HUES64 (cell line): ENCODE measurements around the gene AIG1.
"Not testable (repeated sequence)": the region's sequence is repeated elsewhere in the genome, so short reads cannot be mapped to it uniquely, and the experiment has no call there.

Experiments
- H3K27ac ChIP-seq: 2 replicates; pipeline ENCODE4 v1.7.0; 2013; ENCODE audit warnings: low read depth, low read length, inconsistent platforms
- H3K27me3 ChIP-seq: 2 replicates; pipeline ENCODE4 v1.6.1; 2013; ENCODE audit warnings: mild to moderate bottlenecking, low read length; ENCODE audit not compliant: insufficient read depth
- H3K36me3 ChIP-seq: 2 replicates; pipeline ENCODE4 v1.6.1; 2013; ENCODE audit warnings: mild to moderate bottlenecking, low read length; ENCODE audit not compliant: insufficient read depth
- H3K4me1 ChIP-seq: 2 replicates; pipeline ENCODE4 v1.6.1; 2013; ENCODE audit warnings: mild to moderate bottlenecking, low read length, moderate library complexity; ENCODE audit not compliant: insufficient read depth
- H3K4me3 ChIP-seq: 2 replicates; pipeline ENCODE4 v1.5.1; 2013; ENCODE audit warnings: mild to moderate bottlenecking, low read length, moderate library complexity
- H3K9ac ChIP-seq: 2 replicates; pipeline ENCODE4 v1.6.1; 2013; ENCODE audit warnings: mild to moderate bottlenecking, low read depth, low read length
- H3K9me3 ChIP-seq: 2 replicates; pipeline ENCODE4 v1.6.1; 2013; ENCODE audit warnings: low read depth, low read length; ENCODE audit not compliant: insufficient read depth
- WGBS: fragments of 150-250, 120-280 bp; methylation state at CpG from one replicate; pipeline ENCODE4 v1.1.7; 2013; ENCODE audit warnings: missing lambda C conversion rate; 5-methylcytosine and 5-hydroxymethylcytosine counted together

AIG1 gene

GRCh38 chr6:143301188-143301587, 240.5 kb downstream of the AIG1 start:
- H3K27ac ChIP-seq: no peak overlapping the region
- no peak overlapping the region for H3K4me3 ChIP-seq
- H3K9me3 ChIP-seq: no peaks in the 10 kb centered on the region
- no peaks in the 10 kb centered on the region for H3K27me3 ChIP-seq
- WGBS: 66% methylated on average over 4 of the region's 4 CpGs
- H3K36me3 ChIP-seq: no peaks in the 10 kb centered on the region
- no peak overlapping the region for H3K9ac ChIP-seq
- no peaks in the 10 kb centered on the region; the same call in 1 of the 2 replicates for H3K4me1 ChIP-seq

GRCh38 chr6:143307760-143308159, 247.1 kb downstream of the AIG1 start:
- not testable (repeated sequence) for H3K27me3 ChIP-seq, H3K4me1 ChIP-seq, H3K27ac ChIP-seq, H3K4me3 ChIP-seq, H3K9ac ChIP-seq, H3K36me3 ChIP-seq
- 93% methylated on average over 10 of the region's 10 CpGs for WGBS
- H3K9me3 ChIP-seq: peaks cover 15% of the 10 kb centered on the region

GRCh38 chr6:143313163-143313562, 252.5 kb downstream of the AIG1 start:
- Histone ChIP-seq H3K4me3 (no peak overlapping the region), H3K27me3 (no peaks in the 10 kb centered on the region), H3K9me3 (peaks cover 12% of the 10 kb centered on the region), H3K27ac (no peak overlapping the region), H3K9ac (no peak overlapping the region), H3K4me1 (no peaks in the 10 kb centered on the region), H3K36me3 (no peaks in the 10 kb centered on the region)
- WGBS: 92% methylated on average over 4 of the region's 4 CpGs

- Histone ChIP-seq H3K4me3 (no peak overlapping the region), H3K27me3 (no peaks in the 10 kb centered on the region), H3K27ac (no peak overlapping the region), H3K9me3 (no peaks in the 10 kb centered on the region), H3K9ac (no peak overlapping the region), H3K36me3 (no peaks in the 10 kb centered on the region), H3K4me1 (no peaks in the 10 kb centered on the region)
- 90% methylated on average over 3 of the region's 5 CpGs for WGBS
These were observed 260.9 kb downstream of the AIG1 start for GRCh38 chr6:143321491-143322086.

- H3K4me1 ChIP-seq: no peaks in the 10 kb centered on the region
- H3K9me3 ChIP-seq: no peaks in the 10 kb centered on the region
- no peaks in the 10 kb centered on the region for H3K36me3 ChIP-seq
- H3K27ac ChIP-seq: no peak overlapping the region
- 91% methylated on average over 4 of the region's 4 CpGs for WGBS
- no peak overlapping the region for H3K9ac ChIP-seq
- no peak overlapping the region for H3K4me3 ChIP-seq
- H3K27me3 ChIP-seq: no peaks in the 10 kb centered on the region
These were observed 261.7 kb downstream of the AIG1 start for GRCh38 chr6:143322386-143322785.

- Histone ChIP-seq H3K27ac (no peak overlapping the region), H3K4me3 (no peak overlapping the region), H3K9ac (no peak overlapping the region), H3K4me1 (no peaks in the 10 kb centered on the region), H3K36me3 (no peaks in the 10 kb centered on the region), H3K9me3 (no peaks in the 10 kb centered on the region), H3K27me3 (no peaks in the 10 kb centered on the region)
- WGBS: 96% methylated on average over 3 of the region's 3 CpGs
These were observed 263.2 kb downstream of the AIG1 start for GRCh38 chr6:143323729-143324470.

- Histone ChIP-seq H3K36me3 (no peaks in the 10 kb centered on the region), H3K27ac (no peak overlapping the region), H3K9me3 (no peaks in the 10 kb centered on the region), H3K9ac (no peak overlapping the region), H3K4me3 (no peak overlapping the region), H3K4me1 (no peaks in the 10 kb centered on the region), H3K27me3 (no peaks in the 10 kb centered on the region)
- 88% methylated on average over 1 of the region's 1 CpG for WGBS
These were observed 264.9 kb downstream of the AIG1 start for GRCh38 chr6:143325379-143326140.

GRCh38 chr6:143328876-143329275, 268.2 kb downstream of the AIG1 start:
- WGBS: 94% methylated on average over 1 of the region's 1 CpG
- no peak overlapping the region for H3K27ac ChIP-seq
- no peak overlapping the region for H3K9ac ChIP-seq
- H3K4me3 ChIP-seq: no peak overlapping the region
- no peaks in the 10 kb centered on the region for H3K27me3 ChIP-seq
- H3K4me1 ChIP-seq: no peaks in the 10 kb centered on the region
- no peaks in the 10 kb centered on the region for H3K9me3 ChIP-seq
- H3K36me3 ChIP-seq: no peaks in the 10 kb centered on the region

- no peaks in the 10 kb centered on the region for H3K27me3 ChIP-seq
- no peak overlapping the region for H3K4me3 ChIP-seq
- H3K9me3 ChIP-seq: no peaks in the 10 kb centered on the region
- no peaks in the 10 kb centered on the region for H3K4me1 ChIP-seq
- H3K36me3 ChIP-seq: no peaks in the 10 kb centered on the region
- H3K9ac ChIP-seq: no peak overlapping the region
- WGBS: 94% methylated on average over 3 of the region's 3 CpGs
- H3K27ac ChIP-seq: no peak overlapping the region
These were observed 268.6 kb downstream of the AIG1 start for GRCh38 chr6:143329323-143329722.

- Histone ChIP-seq H3K27ac (no peak overlapping the region), H3K27me3 (no peaks in the 10 kb centered on the region), H3K36me3 (no peaks in the 10 kb centered on the region), H3K9me3 (no peaks in the 10 kb centered on the region), H3K4me1 (no peaks in the 10 kb centered on the region), H3K4me3 (no peak overlapping the region), H3K9ac (no peak overlapping the region)
- 82% methylated on average over 2 of the region's 2 CpGs for WGBS
These were observed 270.7 kb downstream of the AIG1 start for GRCh38 chr6:143331362-143331761.

GRCh38 chr6:143332153-143332845, 271.6 kb downstream of the AIG1 start:
- Histone ChIP-seq H3K9me3 (no peaks in the 10 kb centered on the region), H3K27me3 (no peaks in the 10 kb centered on the region), H3K4me1 (no peaks in the 10 kb centered on the region), H3K4me3 (no peak overlapping the region), H3K27ac (no peak overlapping the region), H3K9ac (no peak overlapping the region), H3K36me3 (no peaks in the 10 kb centered on the region)
- WGBS: 89% methylated on average over 1 of the region's 1 CpG
